GM23338 (cell line): ENCODE results near the gene CES1.

ENCODE experiments used
- CREB1 ChIP-seq: fragments of 250-450 bp; sonication (Bioruptor Pico); IDR thresholded peaks from 2 replicates; pipeline ENCODE4 v1.5.0; 2020; ENCODE audit warnings: low read depth, mild to moderate bottlenecking, moderate library complexity
- CTCF ChIP-seq, 2 experiments: fragments of 200-600 bp in 1 of 2; sonication (generic) in 1 of 2; conservative IDR thresholded peaks; 2 replicates each; pipeline versions ENCODE4 v1.5.1 to v1.6.1; 2016 to 2017; ENCODE audit warnings: antibody characterized with exemption in 2 of 2, low read depth in 2 of 2, mild to moderate bottlenecking in 2 of 2, moderate library complexity in 1 of 2
- EZH2phosphoT487 ChIP-seq: fragments of 200-600 bp; sonication (generic); IDR thresholded peaks from one replicate; pipeline ENCODE4 v1.8.1; 2018; ENCODE audit warnings: antibody characterized with exemption; ENCODE audit not compliant: unreplicated experiment
- REST ChIP-seq: IDR thresholded peaks from one replicate; pipeline ENCODE4 v1.6.1; 2018; ENCODE audit warnings: antibody characterized with exemption; ENCODE audit not compliant: unreplicated experiment

GRCh38 chr16:55836158-55836611, 3.3 kb upstream of the CES1 start:
- TF ChIP-seq EZH2phosphoT487, result no peak
- TF ChIP-seq CTCF (conservative IDR thresholded peaks at IDR 0.05; ENCODE audit: low read depth in 2 of 2), result no peak
- no peak for TF ChIP-seq CREB1 (CRISPR knock-in tag)
- no peak for TF ChIP-seq REST
